ENCODE data around the gene TSPAN18. TPM values are rescaled to one million over a fixed set of nuclear protein-coding genes. Genes with fewer than 3 reads are reported as not detected.

TSPAN18 gene
- total RNA-seq, 1 donor from 2014 or later: 2.8 TPM

GRCh38 chr11:44865866-44866272 lies 139.1 kb downstream of the TSPAN18 start:
- peaks cover 3% of the 10 kb centered on the region for H3K9me3 Mint-ChIP-seq
- H3K27me3 Mint-ChIP-seq: peaks cover 9% of the 10 kb centered on the region
- no peak overlapping the region for H3K27ac Mint-ChIP-seq
- intact Hi-C loops (cut with micrococcal nuclease): no loop called here
- no peak for ATAC-seq (ENCODE audit: low read depth)
- H3K4me1 Mint-ChIP-seq: peaks cover 13% of the 10 kb centered on the region
- no peak for DNase-seq
- POLR2A ChIA-PET: no interaction called here
- TF ChIP-seq CTCF (IDR thresholded peaks at IDR 0.05): no peak
- CTCF ChIA-PET: no interaction called here
- H3K36me3 Mint-ChIP-seq (ENCODE audit: low read depth): no peaks in the 10 kb centered on the region
- H3K4me3 Mint-ChIP-seq: no peak overlapping the region

GRCh38 chr11:44866286-44866685 lies 139.5 kb downstream of the TSPAN18 start:
- H3K4me3 Mint-ChIP-seq: no peak overlapping the region
- no peak for TF ChIP-seq CTCF (IDR thresholded peaks at IDR 0.05)
- DNase-seq (no peak), ATAC-seq (ENCODE audit: low read depth) (no peak)
- peaks cover 7% of the 10 kb centered on the region for H3K27me3 Mint-ChIP-seq
- peaks cover 6% of the 10 kb centered on the region for H3K9me3 Mint-ChIP-seq
- peaks cover 14% of the 10 kb centered on the region for H3K4me1 Mint-ChIP-seq
- H3K27ac Mint-ChIP-seq: no peak overlapping the region
- intact Hi-C loops (cut with micrococcal nuclease): no loop called here
- ChIA-PET POLR2A (no interaction called here), CTCF (no interaction called here)
- H3K36me3 Mint-ChIP-seq (ENCODE audit: low read depth): no peaks in the 10 kb centered on the region

- Mint-ChIP-seq H3K27me3 (no peaks in the 10 kb centered on the region), H3K27ac (no peak overlapping the region), H3K36me3 (ENCODE audit: low read depth) (no peaks in the 10 kb centered on the region), H3K4me1 (peaks cover 7% of the 10 kb centered on the region), H3K9me3 (peaks cover 8% of the 10 kb centered on the region), H3K4me3 (no peak overlapping the region)
- intact Hi-C loops (cut with micrococcal nuclease): no loop called here
- no peak for TF ChIP-seq CTCF (IDR thresholded peaks at IDR 0.05)
- DNase-seq (no peak), ATAC-seq (ENCODE audit: low read depth) (no peak)
- POLR2A ChIA-PET: no interaction called here
- CTCF ChIA-PET: no interaction called here
Observed at GRCh38 chr11:44868021-44868420, 141.3 kb downstream of the TSPAN18 start.

GRCh38 chr11:44868455-44869421 lies 142.0 kb downstream of the TSPAN18 start:
- DNase-seq (no peak), ATAC-seq (ENCODE audit: low read depth) (no peak)
- intact Hi-C loops (cut with micrococcal nuclease): no loop called here
- Mint-ChIP-seq H3K4me3 (no peak overlapping the region), H3K9me3 (peaks cover 8% of the 10 kb centered on the region), H3K36me3 (ENCODE audit: low read depth) (no peaks in the 10 kb centered on the region), H3K4me1 (peaks cover 7% of the 10 kb centered on the region), H3K27ac (no peak overlapping the region), H3K27me3 (no peaks in the 10 kb centered on the region)
- no peak for TF ChIP-seq CTCF (IDR thresholded peaks at IDR 0.05)
- ChIA-PET CTCF (no interaction called here), POLR2A (no interaction called here)

- CTCF ChIA-PET: interaction anchor here (1.0 to 1.1 kb wide), 2 partner anchors 9 to 41 kb away, joined by 3 read pairs; no protein-coding TSS in a partner anchor
- ATAC-seq (ENCODE audit: low read depth): no peak
- intact Hi-C loops (cut with micrococcal nuclease): no loop called here
- POLR2A ChIA-PET: no interaction called here
- Mint-ChIP-seq H3K9me3 (peaks cover 8% of the 10 kb centered on the region), H3K4me1 (peaks cover 7% of the 10 kb centered on the region), H3K27ac (no peak overlapping the region), H3K36me3 (ENCODE audit: low read depth) (no peaks in the 10 kb centered on the region), H3K4me3 (no peak overlapping the region), H3K27me3 (no peaks in the 10 kb centered on the region)
- no peak for DNase-seq
- no peak for TF ChIP-seq CTCF (IDR thresholded peaks at IDR 0.05)
Observed at GRCh38 chr11:44870181-44870580, 143.4 kb downstream of the TSPAN18 start.
